GM19438 (cell line): ENCODE results near the gene VPS4B.

Experiments used
- ATAC-seq: cut with Tn5 transposase; IDR thresholded peaks from one replicate; pipeline ENCODE4 v1.9.1; 2021; ENCODE audit warnings: low read depth; ENCODE audit not compliant: unreplicated experiment

The VPS4B gene

DNA sequence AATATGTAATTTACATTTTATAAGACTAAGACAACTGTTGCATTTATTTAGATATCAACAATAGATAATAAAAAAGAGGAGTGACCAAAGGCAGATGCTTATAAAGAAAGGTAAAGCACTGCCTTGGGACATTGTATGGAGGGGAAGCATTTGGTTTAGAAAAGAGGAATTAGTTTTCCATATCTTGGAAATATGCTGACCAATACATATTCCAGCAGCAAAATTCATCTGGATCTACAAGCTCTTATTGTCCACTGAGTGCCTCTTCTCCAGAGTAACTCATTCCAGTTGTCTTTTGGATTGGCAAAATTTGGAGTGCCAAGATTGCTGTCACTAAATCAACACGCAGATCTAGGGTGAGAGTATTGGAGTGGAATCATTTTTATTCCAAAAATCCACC, 8.9 kb upstream of the VPS4B start:
- no peak for ATAC-seq

DNA sequence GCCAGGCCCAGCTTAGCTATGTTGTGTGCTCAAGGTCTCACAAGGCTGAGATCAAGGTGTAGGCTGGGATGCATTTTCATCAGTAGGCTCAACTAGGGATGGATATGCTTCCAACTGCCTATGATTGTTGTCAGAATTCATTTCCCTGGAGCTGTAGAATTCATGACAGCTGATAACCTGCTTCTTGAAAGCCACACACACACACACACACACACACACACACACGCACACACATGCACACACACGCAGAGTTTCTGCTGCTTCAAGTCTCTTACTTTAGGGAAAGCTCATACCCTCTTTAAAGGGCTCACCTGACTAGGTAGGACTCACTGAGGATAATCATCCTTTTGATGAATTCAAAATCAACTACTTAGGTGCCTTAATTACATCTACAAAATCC, 8.2 kb upstream of the VPS4B start:
- no peak for ATAC-seq

DNA sequence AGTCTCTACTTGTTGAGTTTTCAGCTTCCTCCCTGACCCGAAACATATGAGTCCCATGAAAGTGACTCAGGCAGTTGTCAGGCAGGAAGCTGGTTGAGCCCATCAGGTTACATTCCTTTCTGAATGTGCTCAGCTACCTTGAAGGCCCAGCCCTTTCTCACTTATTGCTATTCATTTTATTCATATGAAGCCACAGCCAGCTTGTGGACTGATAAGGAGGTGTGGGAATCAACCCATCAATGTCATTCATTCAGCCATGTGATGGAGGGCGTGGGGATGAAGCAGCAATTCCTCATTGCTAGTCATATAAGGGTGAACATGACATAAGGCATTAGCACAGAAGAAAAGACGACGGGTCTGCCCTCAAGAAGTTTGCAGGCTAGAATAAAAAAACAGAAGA, 5.3 kb upstream of the VPS4B start:
- ATAC-seq = no peak

- ATAC-seq = peak; percentile 30
Observed at GRCh38 chr18:63422864-63423304, 608 bp upstream of the VPS4B start.

DNA sequence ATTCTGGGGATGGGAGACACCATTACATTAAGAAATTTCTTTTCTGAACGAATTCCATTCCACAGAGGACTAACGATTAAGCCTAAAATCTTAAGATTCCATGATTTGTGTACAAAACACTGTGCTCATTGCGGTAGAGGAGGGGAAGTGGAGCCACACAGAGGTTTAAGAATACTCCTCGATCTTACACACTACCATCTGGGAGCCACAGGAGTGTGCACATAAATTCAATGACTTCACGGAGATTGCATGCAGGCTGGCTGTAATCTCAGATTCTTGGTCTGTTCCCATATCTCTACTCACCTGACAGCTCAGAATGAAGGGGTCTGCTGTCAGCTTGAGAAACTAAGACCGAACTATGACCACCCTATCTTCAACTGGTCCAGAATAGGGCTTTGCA, 762 bp downstream of the VPS4B start:
- no peak for ATAC-seq

- no peak for ATAC-seq
Observed at GRCh38 chr18:63412953-63413352, 9.3 kb downstream of the VPS4B start.

GRCh38 chr18:63410792-63411191, 11.5 kb downstream of the VPS4B start:
- ATAC-seq = no peak

GRCh38 chr18:63409301-63409700, 13.0 kb downstream of the VPS4B start:
- no peak for ATAC-seq

DNA sequence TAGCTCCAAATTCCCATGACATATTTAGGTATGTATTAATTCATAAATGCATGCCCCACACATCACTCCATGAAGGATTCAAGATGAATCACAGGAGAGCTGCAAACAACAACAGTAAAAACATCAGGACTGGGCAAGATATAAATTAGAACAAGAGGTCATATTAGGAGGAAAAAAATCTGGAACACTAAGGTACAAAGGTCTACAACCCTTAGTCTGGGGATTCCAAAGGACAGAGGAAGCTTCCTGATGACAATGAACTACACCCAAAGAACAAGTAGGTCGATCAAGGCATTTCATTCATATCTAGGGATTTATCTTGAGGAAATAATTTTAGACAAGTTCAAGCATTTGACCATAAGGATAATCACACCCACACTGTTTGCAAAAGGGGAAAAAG, 14.5 kb downstream of the VPS4B start:
- no peak for ATAC-seq

- ATAC-seq = no peak
Observed at GRCh38 chr18:63405986-63406385, 16.3 kb downstream of the VPS4B start.

DNA sequence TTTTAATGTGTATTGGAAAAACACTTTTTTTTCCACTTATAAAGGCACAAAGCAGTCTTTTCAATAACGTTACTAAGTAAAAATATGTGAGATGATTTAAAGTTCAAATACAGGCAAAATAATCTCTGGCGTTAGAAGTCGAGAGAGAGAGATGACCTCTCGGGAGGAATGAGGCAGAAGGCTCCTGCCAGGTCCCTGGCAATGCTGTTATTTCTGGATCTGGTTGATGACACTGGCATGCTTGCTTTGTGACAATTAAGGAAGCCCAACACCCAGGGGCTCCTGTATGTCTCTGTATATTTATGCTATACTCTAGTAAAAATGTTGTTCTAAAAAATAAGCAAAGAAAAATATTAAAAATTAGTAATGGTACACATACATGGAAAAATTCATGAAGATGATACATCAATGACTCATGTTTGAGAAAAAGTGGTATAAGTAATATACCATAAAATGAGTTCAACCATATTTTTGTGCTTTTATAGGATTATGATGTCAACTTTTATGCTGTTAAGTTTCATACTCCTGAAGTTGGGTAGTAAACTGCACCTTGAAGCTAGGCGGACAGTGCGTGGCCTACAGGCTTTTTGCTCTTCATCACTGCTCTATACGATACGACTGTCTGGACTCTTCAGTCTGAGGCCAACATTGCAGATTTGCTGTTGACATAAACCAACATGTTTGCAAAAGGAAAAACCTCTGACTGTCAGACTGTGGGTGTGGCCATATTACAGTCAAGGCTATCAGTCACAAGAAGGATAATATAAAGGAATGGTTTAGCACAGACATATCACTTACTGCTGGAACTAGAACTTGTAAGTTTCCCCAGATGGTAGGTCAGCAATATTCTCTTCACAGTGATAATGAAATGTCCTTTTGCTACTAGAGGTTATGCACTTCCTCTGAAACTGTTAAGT, 19.8 kb downstream of the VPS4B start:
- no peak for ATAC-seq

DNA sequence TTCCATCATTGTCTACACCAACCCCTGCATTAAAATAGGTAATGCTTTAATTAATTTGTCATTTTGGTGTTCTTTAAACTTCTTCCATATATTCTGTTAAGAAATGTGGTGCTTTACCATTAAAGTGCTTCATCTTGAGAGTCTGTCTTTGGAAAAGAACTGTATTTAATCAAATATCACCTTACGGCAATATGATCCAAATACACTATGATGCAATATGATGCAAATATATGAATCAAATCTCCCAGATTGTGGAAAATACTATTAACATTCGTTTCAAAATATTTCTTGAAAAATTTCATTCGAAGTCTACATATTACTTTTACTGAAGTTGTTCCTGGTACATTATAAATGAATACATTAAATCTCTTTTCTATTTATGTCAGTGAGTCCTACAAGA, 23.0 kb downstream of the VPS4B start:
- no peak for ATAC-seq

GRCh38 chr18:63397349-63397748, 24.9 kb downstream of the VPS4B start:
- no peak for ATAC-seq

- ATAC-seq = no peak
Observed at GRCh38 chr18:63395503-63395902, 26.8 kb downstream of the VPS4B start.

DNA sequence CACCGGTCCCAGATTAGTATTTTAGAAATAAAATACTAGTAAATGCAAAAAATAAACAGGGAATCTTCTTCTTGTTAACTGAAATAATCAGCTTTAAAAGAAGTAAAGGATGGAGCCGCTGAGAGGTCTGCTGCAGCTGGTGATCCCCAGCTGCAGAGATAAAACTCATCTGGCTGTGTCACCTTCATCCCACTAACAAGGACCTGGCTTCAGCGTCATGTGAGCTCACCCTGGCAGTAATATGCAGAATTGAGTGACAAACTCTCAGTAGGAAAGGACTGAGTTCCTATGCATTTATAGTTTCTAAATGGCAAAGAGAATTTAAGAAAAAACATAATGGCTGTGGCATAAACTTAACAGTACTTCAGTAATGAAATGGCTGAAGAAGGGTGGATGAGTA, 27.3 kb downstream of the VPS4B start:
- no peak for ATAC-seq

- no peak for ATAC-seq
Observed at GRCh38 chr18:63387861-63388260, 34.4 kb downstream of the VPS4B start.

DNA sequence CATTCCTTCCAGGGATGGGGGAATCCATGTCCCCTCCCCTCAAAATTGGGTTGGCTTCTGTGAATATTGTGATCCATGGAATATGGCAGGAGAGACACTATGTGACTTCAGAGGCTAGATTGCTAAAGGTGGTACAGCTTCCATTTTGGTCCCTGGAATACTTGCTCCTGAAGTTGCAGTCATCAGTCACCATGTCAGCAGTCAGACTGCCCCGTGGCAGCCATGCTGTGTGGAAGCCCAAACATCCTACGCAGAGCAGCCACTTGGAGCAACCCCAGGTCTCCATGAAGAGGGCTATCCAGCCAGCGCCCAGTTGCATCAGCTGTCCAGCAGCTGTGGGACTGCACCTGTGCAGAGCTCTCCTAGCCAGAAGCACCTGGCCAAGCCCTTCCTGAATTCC, 39.4 kb downstream of the VPS4B start:
- no peak for ATAC-seq

GRCh38 chr18:63379639-63379962, 42.7 kb downstream of the VPS4B start:
- no peak for ATAC-seq

DNA sequence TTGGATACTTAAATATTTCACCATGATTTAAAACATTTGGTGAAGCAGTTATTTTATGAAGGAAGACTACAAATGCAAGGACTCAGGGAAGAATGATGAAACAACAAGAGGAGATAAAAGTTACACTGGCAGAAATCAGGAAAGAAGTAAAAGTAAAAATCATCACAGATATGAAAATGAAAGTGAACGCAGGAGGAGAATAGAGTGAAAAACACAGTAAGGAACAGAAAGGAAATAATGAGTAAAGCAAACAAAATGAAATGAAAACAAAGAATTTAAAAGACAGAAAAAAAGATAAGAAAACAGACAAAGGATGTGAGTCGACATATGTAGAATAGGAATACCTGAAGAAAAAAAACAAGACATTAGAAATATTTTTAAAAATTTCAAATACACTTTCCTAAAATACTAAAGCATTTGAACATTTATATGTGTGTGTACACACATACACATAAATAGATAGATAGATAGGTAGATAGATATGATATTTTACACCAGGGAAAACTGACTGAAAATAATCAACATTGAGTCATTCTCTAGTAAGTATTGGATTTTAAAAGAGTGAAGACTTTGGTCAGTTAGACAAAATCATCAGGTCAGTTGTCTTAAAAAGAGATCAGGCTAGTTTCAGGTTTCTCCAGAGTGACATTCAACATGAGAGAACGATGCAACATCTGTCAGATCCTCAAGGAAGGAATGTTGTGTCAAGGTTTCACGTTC, 43.2 kb downstream of the VPS4B start:
- peak; percentile 59 for ATAC-seq

GRCh38 chr18:63377275-63377980, 44.8 kb downstream of the VPS4B start:
- ATAC-seq = no peak

GRCh38 chr18:63376538-63376937, 45.7 kb downstream of the VPS4B start:
- no peak for ATAC-seq
